HepG2 (cell line): ENCODE data around the gene SAMD4B. TPM values are rescaled to one million over a fixed set of nuclear protein-coding genes. Genes with fewer than 3 reads are reported as not detected.

Experiments used
- ATRX ChIP-seq: sonication (generic); formaldehyde crosslinking; IDR thresholded peaks from 2 replicates; pipeline ENCODE4 v1.4.0; 2020; ENCODE audit warnings: missing genetic modification reagents, borderline replicate concordance
- CREB1 ChIP-seq, 2 experiments: fragments of 450-650 bp in 1 of 2; IDR thresholded peaks; 2 replicates each; pipeline ENCODE4 v1.6.1; 2016 to 2017; ENCODE audit warnings: control low read depth in 1 of 2, mild to moderate bottlenecking in 1 of 2, missing compliant biosample characterization in 1 of 2, missing genetic modification characterization in 1 of 2
- EP300 ChIP-seq, 3 experiments: sonication (generic) in 1 of 3; formaldehyde crosslinking in 1 of 3; IDR thresholded peaks; 2 replicates each; pipeline versions ENCODE4 v1.5.1 to v1.6.1; 2011 to 2020; ENCODE audit warnings: low read depth in 2 of 3, low read length in 2 of 3, borderline replicate concordance in 1 of 3, improper control_type of control experiment in 1 of 3, mild to moderate bottlenecking in 1 of 3, missing genetic modification reagents in 1 of 3, moderate library complexity in 1 of 3
- EZH2 ChIP-seq: conservative IDR thresholded peaks from 2 replicates; pipeline ENCODE4 v1.6.1; 2012; ENCODE audit warnings: mild to moderate bottlenecking, low read depth, low read length, moderate library complexity
- IKZF1 ChIP-seq: fragments of 450-650 bp; IDR thresholded peaks from 2 replicates; pipeline ENCODE4 v1.7.1; 2016
- KAT7 ChIP-seq: IDR thresholded peaks from 2 replicates; pipeline ENCODE4 v1.6.1; 2018; ENCODE audit warnings: borderline replicate concordance, missing compliant biosample characterization
- MAFF ChIP-seq: IDR thresholded peaks from 2 replicates; pipeline ENCODE4 v1.6.1; 2011; ENCODE audit warnings: low read depth, low read length, improper control_type of control experiment
- MBNL3 ChIP-seq: fragments of 250-450 bp; sonication (Bioruptor Pico); conservative IDR thresholded peaks from 2 replicates; pipeline ENCODE4 v1.8.0; 2022; ENCODE audit warnings: mild to moderate bottlenecking, inconsistent platforms
- MEF2D ChIP-seq: sonication (generic); formaldehyde crosslinking; IDR thresholded peaks from 2 replicates; pipeline ENCODE4 v1.5.1; 2020; ENCODE audit warnings: mild to moderate bottlenecking, missing genetic modification reagents
- MYPOP ChIP-seq: sonication (generic); formaldehyde crosslinking; IDR thresholded peaks from 2 replicates; pipeline ENCODE4 v1.8.1; 2023; ENCODE audit warnings: mild to moderate bottlenecking, moderate library complexity, missing genetic modification reagents
- SRF ChIP-seq: IDR thresholded peaks from 2 replicates; pipeline ENCODE4 v1.6.1; 2011; ENCODE audit warnings: mild to moderate bottlenecking, low read depth, low read length, moderate library complexity
- YEATS4 ChIP-seq: sonication (generic); formaldehyde crosslinking; IDR thresholded peaks from 2 replicates; pipeline ENCODE4 v1.4.0; 2020; ENCODE audit warnings: missing genetic modification reagents, borderline replicate concordance
- ZBTB20 ChIP-seq: sonication (generic); formaldehyde crosslinking; IDR thresholded peaks from 2 replicates; pipeline ENCODE4 v1.8.1; 2023; ENCODE audit warnings: missing genetic modification reagents, low read depth, mild to moderate bottlenecking, borderline replicate concordance
- ZNF281 ChIP-seq: sonication (generic); formaldehyde crosslinking; IDR thresholded peaks from 2 replicates; pipeline ENCODE4 v1.4.0; 2020; ENCODE audit warnings: missing genetic modification reagents, borderline replicate concordance
- ZNF30 ChIP-seq: sonication (generic); formaldehyde crosslinking; IDR thresholded peaks from 2 replicates; pipeline ENCODE4 v1.5.0; 2020; ENCODE audit warnings: mild to moderate bottlenecking, missing genetic modification reagents
- ZNF737 ChIP-seq: sonication (generic); formaldehyde crosslinking; IDR thresholded peaks from 2 replicates; pipeline ENCODE4 v1.5.0; 2020; ENCODE audit warnings: missing genetic modification reagents, mild to moderate bottlenecking, borderline replicate concordance
- ZNF766 ChIP-seq: sonication (generic); formaldehyde crosslinking; IDR thresholded peaks from 2 replicates; pipeline ENCODE4 v1.5.0; 2020; ENCODE audit warnings: missing genetic modification reagents, borderline replicate concordance
- ZNF782 ChIP-seq: sonication (generic); formaldehyde crosslinking; IDR thresholded peaks from 2 replicates; pipeline ENCODE4 v1.4.0; 2020; ENCODE audit warnings: missing genetic modification reagents, mild to moderate bottlenecking, borderline replicate concordance
- ZSCAN9 ChIP-seq: IDR thresholded peaks from 2 replicates; pipeline ENCODE4 v1.6.1; 2016; ENCODE audit warnings: borderline replicate concordance
- polyA plus RNA-seq, 8 experiments: library from polyadenylated mRNA; depleted of rRNA in 3 of 8; stranded (reverse) in 7 of 8; unstranded in 1 of 8; fragments of >200 nt; fragmentation: Illumina TruSeq in 4 of 8; extraction: Trizol in 4 of 8; gene quantifications; 2 replicates each; pipeline versions ENCODE4 v1.2.1 to v1.2.3, GENCODE V29; 2011 to 2016; ENCODE audit warnings: low read depth in 4 of 8, missing spikeins in 1 of 8, mixed read lengths in 1 of 8; ENCODE audit not compliant: insufficient read depth in 1 of 8
- total RNA-seq, 5 experiments: library from RNA; depleted of rRNA; stranded (reverse); fragments of >200 nt; fragmentation: Illumina TruSeq; extraction: Trizol; gene quantifications; 2 replicates each; pipeline ENCODE4 v1.2.3, GENCODE V29; 2016; ENCODE audit warnings: low read depth in 1 of 5
- TF ChIP-seq, protein P1 (sequence below): sonication (generic); formaldehyde crosslinking; IDR thresholded peaks from 2 replicates; pipeline ENCODE4 v1.4.0; 2020; ENCODE audit warnings: mild to moderate bottlenecking, missing genetic modification reagents
- TF ChIP-seq, protein P2 (sequence below): IDR thresholded peaks from 2 replicates; pipeline ENCODE4 v1.6.1; 2016; ENCODE audit warnings: missing genetic modification reagents, missing compliant biosample characterization
- TF ChIP-seq, protein P3 (sequence below): sonication (generic); formaldehyde crosslinking; IDR thresholded peaks from 2 replicates; pipeline ENCODE4 v1.4.0; 2020; ENCODE audit warnings: low read depth, mild to moderate bottlenecking, missing genetic modification reagents

The SAMD4B gene
- total and polyA plus RNA-seq, 2 of the 13 experiments (the other 11 are each of a cell fraction or from before 2014, with no cell fraction given) = 26.0 to 31.8 TPM

- peak; percentile 39; the same call in 1 of the 2 replicates for TF ChIP-seq ZNF782
- peak; percentile 50; the same call in 1 of the 2 replicates for TF ChIP-seq MEF2D (CRISPR knock-in tag)
- TF ChIP-seq ZBTB20 = 0 out of 2 replicates have a peak, but pooled peaks have one; percentile 21
- TF ChIP-seq KAT7 (CRISPR knock-in tag) = no peak
- peak; percentile 99 for TF ChIP-seq SRF
- no peak for TF ChIP-seq EZH2
- TF ChIP-seq ZNF281 (CRISPR knock-in tag) = peak; percentile 98
- TF ChIP-seq ZNF30 = no peak
- peak; percentile 80 for TF ChIP-seq CREB1 (IDR thresholded peaks at IDR 0.05)
- TF ChIP-seq CREB1 (CRISPR knock-in tag; IDR thresholded peaks at IDR 0.05) = peak; percentile 87
- no peak; the same call in 1 of the 2 replicates for TF ChIP-seq YEATS4 (CRISPR knock-in tag)
- no peak for TF ChIP-seq ZNF766
- no peak; the same call in 1 of the 2 replicates for TF ChIP-seq ZSCAN9
- TF ChIP-seq, protein P1, sequence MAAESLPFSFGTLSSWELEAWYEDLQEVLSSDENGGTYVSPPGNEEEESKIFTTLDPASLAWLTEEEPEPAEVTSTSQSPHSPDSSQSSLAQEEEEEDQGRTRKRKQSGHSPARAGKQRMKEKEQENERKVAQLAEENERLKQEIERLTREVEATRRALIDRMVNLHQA (CRISPR knock-in tag) = no peak
- TF ChIP-seq, protein P2, sequence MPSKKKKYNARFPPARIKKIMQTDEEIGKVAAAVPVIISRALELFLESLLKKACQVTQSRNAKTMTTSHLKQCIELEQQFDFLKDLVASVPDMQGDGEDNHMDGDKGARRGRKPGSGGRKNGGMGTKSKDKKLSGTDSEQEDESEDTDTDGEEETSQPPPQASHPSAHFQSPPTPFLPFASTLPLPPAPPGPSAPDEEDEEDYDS = peak; percentile 58
- peak in 1 of 2 experiments; percentile 35; a peak in 2 of 4 replicates for TF ChIP-seq EP300 (IDR thresholded peaks at IDR 0.05; ENCODE audit: low read depth in 2 of 2, low read length in 2 of 2)
- TF ChIP-seq EP300 (CRISPR knock-in tag; IDR thresholded peaks at IDR 0.05; ENCODE audit: borderline replicate concordance) = 0 out of 2 replicates have a peak, but pooled peaks have one; percentile 6
- no peak for TF ChIP-seq MBNL3 (CRISPR knock-in tag)
- no peak for TF ChIP-seq ZNF737
- no peak for TF ChIP-seq MAFF
- no peak for TF ChIP-seq IKZF1
- TF ChIP-seq, protein P3, sequence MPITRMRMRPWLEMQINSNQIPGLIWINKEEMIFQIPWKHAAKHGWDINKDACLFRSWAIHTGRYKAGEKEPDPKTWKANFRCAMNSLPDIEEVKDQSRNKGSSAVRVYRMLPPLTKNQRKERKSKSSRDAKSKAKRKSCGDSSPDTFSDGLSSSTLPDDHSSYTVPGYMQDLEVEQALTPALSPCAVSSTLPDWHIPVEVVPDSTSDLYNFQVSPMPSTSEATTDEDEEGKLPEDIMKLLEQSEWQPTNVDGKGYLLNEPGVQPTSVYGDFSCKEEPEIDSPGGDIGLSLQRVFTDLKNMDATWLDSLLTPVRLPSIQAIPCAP (CRISPR knock-in tag) = no peak
- no peak for TF ChIP-seq ATRX (CRISPR knock-in tag)
- TF ChIP-seq MYPOP (CRISPR knock-in tag) = peak; percentile 98
These were observed 70.1 kb downstream of the SAMD4B start, which contains the start of gene PLEKHG2 (continued) for GRCh38 chr19:39412100-39412866.
